Measurements from ENCODE around the gene LY6G6D. TPM values are rescaled to one million over a fixed set of nuclear protein-coding genes. Genes with fewer than 3 reads are reported as not detected.

LY6G6D gene
- total and polyA plus RNA-seq, 2 of the 13 experiments (the other 11 are each of a cell fraction or from before 2014, with no cell fraction given): not detected

DNA sequence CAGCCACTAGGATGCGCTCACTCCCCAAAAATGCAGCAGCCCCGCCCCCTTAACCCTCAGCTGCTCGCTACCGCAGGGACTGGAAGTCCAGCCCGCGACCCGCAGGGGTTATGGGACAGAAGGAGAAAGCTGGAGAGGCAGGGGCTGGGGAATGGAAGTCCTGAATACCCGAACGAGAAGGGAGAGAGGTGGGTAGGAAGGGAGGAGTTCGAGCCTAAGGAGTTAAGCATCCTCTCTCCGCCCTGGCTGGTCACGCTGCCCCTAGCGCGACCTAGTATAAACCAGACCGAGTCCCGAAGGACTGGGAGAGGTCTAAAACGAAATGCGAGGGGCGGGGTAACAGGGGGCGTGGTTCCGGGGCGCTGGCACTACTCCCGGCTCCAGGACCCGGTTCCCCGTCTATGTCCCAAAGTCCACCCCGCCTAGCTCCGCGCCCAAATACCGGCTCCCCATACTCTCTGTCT lies 14.4 kb downstream of the LY6G6D start (continued):
- TF ChIP-seq ZBTB40 (IDR thresholded peaks at IDR 0.05) (no peak), ZBTB40 (CRISPR knock-in tag; IDR thresholded peaks at IDR 0.05) (no peak), SRSF4 (IDR thresholded peaks at IDR 0.05; ENCODE audit: low read depth, low read length, poor library complexity, severe bottlenecking) (no peak), EEA1 (CRISPR knock-in tag; IDR thresholded peaks at IDR 0.05; ENCODE audit: borderline replicate concordance) (no peak), KDM6A (CRISPR knock-in tag; IDR thresholded peaks at IDR 0.05; ENCODE audit: low read depth) (no peak), SOX13 (IDR thresholded peaks at IDR 0.05) (peak; percentile 16; the same call in 1 of the 2 replicates), SOX13 (CRISPR knock-in tag; conservative IDR thresholded peaks at IDR 0.05 in 1 of 2, IDR thresholded peaks at IDR 0.05 in 1 of 2) (peak in 1 of 2 experiments; percentile 20; a peak in 2 of 4 replicates), ZBTB4 (CRISPR knock-in tag; IDR thresholded peaks at IDR 0.05; ENCODE audit: borderline replicate concordance) (no peak; the same call in 1 of the 2 replicates)
- TF ChIP-seq, protein P1, sequence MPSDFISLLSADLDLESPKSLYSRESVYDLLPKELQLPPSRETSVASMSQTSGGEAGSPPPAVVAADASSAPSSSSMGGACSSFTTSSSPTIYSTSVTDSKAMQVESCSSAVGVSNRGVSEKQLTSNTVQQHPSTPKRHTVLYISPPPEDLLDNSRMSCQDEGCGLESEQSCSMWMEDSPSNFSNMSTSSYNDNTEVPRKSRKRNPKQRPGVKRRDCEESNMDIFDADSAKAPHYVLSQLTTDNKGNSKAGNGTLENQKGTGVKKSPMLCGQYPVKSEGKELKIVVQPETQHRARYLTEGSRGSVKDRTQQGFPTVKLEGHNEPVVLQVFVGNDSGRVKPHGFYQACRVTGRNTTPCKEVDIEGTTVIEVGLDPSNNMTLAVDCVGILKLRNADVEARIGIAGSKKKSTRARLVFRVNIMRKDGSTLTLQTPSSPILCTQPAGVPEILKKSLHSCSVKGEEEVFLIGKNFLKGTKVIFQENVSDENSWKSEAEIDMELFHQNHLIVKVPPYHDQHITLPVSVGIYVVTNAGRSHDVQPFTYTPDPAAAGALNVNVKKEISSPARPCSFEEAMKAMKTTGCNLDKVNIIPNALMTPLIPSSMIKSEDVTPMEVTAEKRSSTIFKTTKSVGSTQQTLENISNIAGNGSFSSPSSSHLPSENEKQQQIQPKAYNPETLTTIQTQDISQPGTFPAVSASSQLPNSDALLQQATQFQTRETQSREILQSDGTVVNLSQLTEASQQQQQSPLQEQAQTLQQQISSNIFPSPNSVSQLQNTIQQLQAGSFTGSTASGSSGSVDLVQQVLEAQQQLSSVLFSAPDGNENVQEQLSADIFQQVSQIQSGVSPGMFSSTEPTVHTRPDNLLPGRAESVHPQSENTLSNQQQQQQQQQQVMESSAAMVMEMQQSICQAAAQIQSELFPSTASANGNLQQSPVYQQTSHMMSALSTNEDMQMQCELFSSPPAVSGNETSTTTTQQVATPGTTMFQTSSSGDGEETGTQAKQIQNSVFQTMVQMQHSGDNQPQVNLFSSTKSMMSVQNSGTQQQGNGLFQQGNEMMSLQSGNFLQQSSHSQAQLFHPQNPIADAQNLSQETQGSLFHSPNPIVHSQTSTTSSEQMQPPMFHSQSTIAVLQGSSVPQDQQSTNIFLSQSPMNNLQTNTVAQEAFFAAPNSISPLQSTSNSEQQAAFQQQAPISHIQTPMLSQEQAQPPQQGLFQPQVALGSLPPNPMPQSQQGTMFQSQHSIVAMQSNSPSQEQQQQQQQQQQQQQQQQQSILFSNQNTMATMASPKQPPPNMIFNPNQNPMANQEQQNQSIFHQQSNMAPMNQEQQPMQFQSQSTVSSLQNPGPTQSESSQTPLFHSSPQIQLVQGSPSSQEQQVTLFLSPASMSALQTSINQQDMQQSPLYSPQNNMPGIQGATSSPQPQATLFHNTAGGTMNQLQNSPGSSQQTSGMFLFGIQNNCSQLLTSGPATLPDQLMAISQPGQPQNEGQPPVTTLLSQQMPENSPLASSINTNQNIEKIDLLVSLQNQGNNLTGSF (CRISPR knock-in tag; IDR thresholded peaks at IDR 0.05): peak; percentile 14; the same call in 1 of the 2 replicates

Measured in HepG2 (cell line).